Tibial nerve (tissue), 4 donors: ENCODE results near the gene GJB2. TPM values are rescaled to one million over a fixed set of nuclear protein-coding genes. Genes with fewer than 3 reads are reported as not detected.
A peak's percentile ranks its signal among the peaks of the same experiment; 100 is the strongest.
"Not testable (repeated sequence)": the region's sequence is repeated elsewhere in the genome, so short reads cannot be mapped to it uniquely, and the experiment has no call there.

Experiments used
- DNase-seq, 2 donors: peaks; one replicate each; pipeline ENCODE4 v3.0.0-alpha.2; 2019; ENCODE audit warnings: low spot score in 2 of 2
- H3K27ac ChIP-seq, 4 donors: fragments of 200-600 bp; sonication (generic) in 3 of 4; one replicate each; pipeline ENCODE4 v1.5.1; 2017 to 2019; ENCODE audit warnings: mild to moderate bottlenecking in 1 of 4
- H3K27me3 ChIP-seq, 2 donors: fragments of 200-600 bp; sonication (generic) in 1 of 2; one replicate each; pipeline versions ENCODE4 v1.5.1 to v1.6.0; 2017 to 2019
- H3K36me3 ChIP-seq, 3 donors: fragments of 200-600 bp; sonication (generic); one replicate each; pipeline ENCODE4 v1.5.1; 2018 to 2019
- H3K4me1 ChIP-seq, 4 donors: fragments of 200-600 bp; sonication (generic) in 3 of 4; one replicate each; pipeline ENCODE4 v1.5.1; 2017 to 2019
- H3K4me3 ChIP-seq, 4 donors: fragments of 200-600 bp; sonication (generic) in 3 of 4; one replicate each; pipeline ENCODE4 v1.5.1; 2017 to 2019; ENCODE audit warnings: mild to moderate bottlenecking in 1 of 4, moderate library complexity in 1 of 4
- H3K9me3 ChIP-seq, 4 donors: fragments of 200-600 bp; sonication (generic) in 3 of 4; one replicate each; pipeline ENCODE4 v1.5.1; 2017 to 2019
- EP300 ChIP-seq, 2 donors: sonication (generic); formaldehyde crosslinking; IDR thresholded peaks; one replicate each; pipeline ENCODE4 v1.6.1; 2017; ENCODE audit warnings: antibody characterized with exemption in 2 of 2, mild to moderate bottlenecking in 1 of 2
- POLR2A ChIP-seq, 2 donors: fragments of 450-650 bp; IDR thresholded peaks; one replicate each; pipeline ENCODE4 v1.6.1; 2017; ENCODE audit warnings: antibody characterized with exemption in 2 of 2, mild to moderate bottlenecking in 2 of 2, moderate library complexity in 2 of 2
- WGBS, 2 donors: methylation state at CpG; one replicate each; pipeline ENCODE4 v1.1.5; 2018; 5-methylcytosine and 5-hydroxymethylcytosine counted together
- total RNA-seq, 4 donors: library from RNA; depleted of rRNA; stranded (reverse); fragments of >200 nt; gene quantifications; one replicate each; pipeline ENCODE4 v1.1.0, GENCODE V29; 2016
- TF ChIP-seq, protein P1 (sequence below), 5 experiments: fragments of 200-600 bp in 3 of 5; fragments of 450-650 bp in 2 of 5; sonication (generic) in 3 of 5; IDR thresholded peaks; one replicate each; pipeline ENCODE4 v1.5.1; 2016 to 2019; ENCODE audit warnings: antibody characterized with exemption in 5 of 5, mild to moderate bottlenecking in 3 of 5, moderate library complexity in 2 of 5

Gene GJB2
- total RNA-seq, 4 donors from 2014 or later = 0.20 to 3.3 (median 1.3) TPM

DNA sequence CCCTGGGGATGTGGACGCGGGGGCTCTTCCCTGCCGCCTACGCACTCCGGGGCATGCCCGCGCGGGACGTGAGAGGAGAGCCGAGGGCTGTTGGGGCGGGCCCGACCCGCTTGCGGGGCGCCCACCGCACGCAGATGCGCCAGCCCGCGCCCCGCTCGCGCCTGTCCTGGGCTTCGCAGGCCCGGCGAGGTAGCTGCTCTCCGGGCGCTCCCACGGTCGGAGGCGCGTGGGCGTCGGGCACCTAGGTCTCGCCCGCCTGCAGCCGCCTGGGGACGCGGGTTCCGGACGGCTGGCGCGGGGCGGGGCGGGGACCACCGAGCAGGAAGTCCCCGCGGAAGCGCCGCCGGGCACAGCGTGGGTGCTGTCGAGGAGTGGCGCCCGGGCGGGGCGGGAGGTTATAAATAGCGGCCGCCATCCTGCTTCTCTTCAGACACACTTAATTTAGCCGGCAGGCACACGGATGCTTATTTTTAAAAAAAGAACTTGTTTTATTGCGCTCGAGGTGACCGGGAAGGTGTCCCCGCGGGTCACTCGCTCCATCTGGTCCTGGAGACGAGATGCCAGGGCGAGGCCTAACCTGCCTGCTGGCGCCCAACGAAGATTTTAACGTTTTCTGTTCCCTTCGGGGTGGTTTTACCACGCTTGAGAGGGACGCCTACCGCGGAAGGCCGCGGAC lies 31.3 kb downstream of the GJB2 start:
- peaks cover 0 to 27% (median 7%) of the 10 kb centered on the region in 4 donors for H3K4me1 ChIP-seq
- peak overlapping the region in 3 of 4 donors; percentile 10 to 42 (median 40) for H3K4me3 ChIP-seq
- no peaks in the 10 kb centered on the region for H3K9me3 ChIP-seq
- peaks cover under 1 to 72% of the 10 kb centered on the region in 2 donors for H3K27me3 ChIP-seq
- H3K27ac ChIP-seq = no peak overlapping the region
- no peak for DNase-seq
- no peak for TF ChIP-seq EP300 (IDR thresholded peaks at IDR 0.05)
- TF ChIP-seq, protein P1, sequence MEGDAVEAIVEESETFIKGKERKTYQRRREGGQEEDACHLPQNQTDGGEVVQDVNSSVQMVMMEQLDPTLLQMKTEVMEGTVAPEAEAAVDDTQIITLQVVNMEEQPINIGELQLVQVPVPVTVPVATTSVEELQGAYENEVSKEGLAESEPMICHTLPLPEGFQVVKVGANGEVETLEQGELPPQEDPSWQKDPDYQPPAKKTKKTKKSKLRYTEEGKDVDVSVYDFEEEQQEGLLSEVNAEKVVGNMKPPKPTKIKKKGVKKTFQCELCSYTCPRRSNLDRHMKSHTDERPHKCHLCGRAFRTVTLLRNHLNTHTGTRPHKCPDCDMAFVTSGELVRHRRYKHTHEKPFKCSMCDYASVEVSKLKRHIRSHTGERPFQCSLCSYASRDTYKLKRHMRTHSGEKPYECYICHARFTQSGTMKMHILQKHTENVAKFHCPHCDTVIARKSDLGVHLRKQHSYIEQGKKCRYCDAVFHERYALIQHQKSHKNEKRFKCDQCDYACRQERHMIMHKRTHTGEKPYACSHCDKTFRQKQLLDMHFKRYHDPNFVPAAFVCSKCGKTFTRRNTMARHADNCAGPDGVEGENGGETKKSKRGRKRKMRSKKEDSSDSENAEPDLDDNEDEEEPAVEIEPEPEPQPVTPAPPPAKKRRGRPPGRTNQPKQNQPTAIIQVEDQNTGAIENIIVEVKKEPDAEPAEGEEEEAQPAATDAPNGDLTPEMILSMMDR (IDR thresholded peaks at IDR 0.05) = no peak
- no peak for TF ChIP-seq POLR2A (IDR thresholded peaks at IDR 0.05)
- 7 to 17% methylated on average over 38 to 77 of the region's 79 CpGs for WGBS, 2 donors
- H3K36me3 ChIP-seq = no peaks in the 10 kb centered on the region

DNA sequence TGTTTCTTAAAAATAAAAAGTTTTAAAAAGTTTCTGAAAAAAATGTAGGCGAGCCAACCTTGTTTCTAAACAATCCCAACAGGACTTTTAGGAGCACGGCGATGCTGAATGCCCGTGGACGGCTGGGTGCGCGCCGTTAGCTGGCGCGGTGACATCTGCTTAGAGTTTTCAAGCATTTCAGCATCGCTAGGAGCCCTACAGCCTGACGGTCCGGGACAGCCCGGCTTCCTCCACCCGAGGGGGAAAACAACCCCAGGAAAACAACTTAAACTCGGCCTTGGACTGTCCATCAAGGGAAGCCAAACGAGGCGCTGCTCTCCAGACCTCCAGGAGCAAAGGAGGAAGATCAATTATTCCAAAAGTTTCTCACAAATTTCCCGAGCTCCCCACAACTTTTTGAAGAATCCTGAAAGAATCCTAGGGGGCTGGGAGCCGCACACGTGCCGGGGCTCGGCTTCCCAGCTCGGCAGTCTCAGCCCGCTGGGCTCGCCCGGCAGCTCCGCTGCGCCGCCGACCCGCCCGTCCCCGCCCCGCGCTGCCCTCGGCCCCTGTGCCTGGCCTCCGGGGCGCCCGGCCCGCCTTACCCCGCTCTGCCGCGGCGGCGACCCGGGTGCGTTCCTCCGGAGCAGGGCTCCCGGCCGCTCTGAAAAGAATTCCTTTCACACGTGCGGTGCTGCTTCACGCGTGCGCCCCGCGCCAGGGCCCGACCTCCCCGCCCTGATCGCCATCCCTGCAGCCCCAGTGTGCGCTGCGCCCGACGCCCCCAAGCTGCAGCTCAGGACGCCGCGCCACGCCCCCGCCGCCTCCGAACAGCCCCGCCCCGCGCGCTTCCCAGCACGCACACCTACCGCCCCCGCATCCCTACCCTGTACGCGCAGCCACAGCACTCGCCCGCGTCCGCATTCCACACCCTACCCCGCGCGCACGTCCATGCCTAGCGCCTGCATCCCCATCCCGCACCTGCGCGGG lies 32.1 kb downstream of the GJB2 start, which contains the start of gene GJA3:
TSS of gene GJA3 (minus strand) at position 747 of the 969 bp plus-strand sequence. CDS start 17,764 bp downstream, outside the sequence.
- H3K27ac ChIP-seq = no peak within 1 kb of the TSS
- no peak for TF ChIP-seq EP300 (IDR thresholded peaks at IDR 0.05)
- WGBS, 2 donors = 2 to 3% methylated on average over 44 to 87 of the region's 93 CpGs
- H3K4me3 ChIP-seq = peak within 1 kb of the TSS in 3 of 4 donors; percentile 10 to 42 (median 40)
- DNase-seq = no peak
- peaks cover 0 to 27% (median 7%) of the 10 kb centered on the region in 4 donors for H3K4me1 ChIP-seq
- H3K27me3 ChIP-seq = peaks cover 4 to 80% of the 10 kb centered on the region in 2 donors
- no peaks in the 10 kb centered on the region for H3K36me3 ChIP-seq
- H3K9me3 ChIP-seq = no peaks in the 10 kb centered on the region

DNA sequence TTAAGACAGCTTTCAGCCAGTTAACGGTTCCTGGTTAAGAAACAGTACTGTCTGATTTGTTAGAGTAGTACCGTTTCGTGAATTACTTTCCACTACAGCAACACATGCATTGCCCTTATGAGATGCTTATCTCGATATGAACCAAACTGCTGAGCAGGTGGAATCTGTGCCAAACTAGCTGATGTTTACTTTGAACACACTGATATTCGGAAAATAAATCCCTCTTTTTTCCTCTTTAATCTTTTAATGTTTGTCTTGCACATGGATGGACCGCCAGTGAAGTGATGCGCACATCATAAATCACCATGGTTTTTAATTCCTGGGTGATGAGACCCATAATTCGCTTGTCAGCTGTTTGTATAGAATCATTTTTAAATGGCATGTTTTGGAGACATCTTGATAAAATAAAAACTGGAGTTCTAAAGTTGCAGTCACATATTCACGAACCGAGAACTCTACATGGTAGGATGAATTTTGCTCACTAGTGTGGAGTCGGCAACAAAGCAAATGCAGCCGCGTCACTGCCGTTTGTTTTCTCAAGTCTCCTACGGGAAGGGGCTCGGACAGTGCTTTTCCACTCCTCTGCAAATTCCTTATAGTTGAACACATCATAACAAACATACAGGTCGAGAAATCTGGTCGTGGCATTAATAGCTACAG lies 33.0 kb downstream of the GJB2 start:
- peaks cover 0 to 27% (median 7%) of the 10 kb centered on the region in 4 donors for H3K4me1 ChIP-seq
- H3K9me3 ChIP-seq = no peaks in the 10 kb centered on the region
- peaks cover 4 to 86% of the 10 kb centered on the region in 2 donors for H3K27me3 ChIP-seq
- 24 to 27% methylated on average over 18 of the region's 18 CpGs for WGBS, 2 donors
- H3K4me3 ChIP-seq = no peak overlapping the region
- H3K27ac ChIP-seq = no peak overlapping the region
- TF ChIP-seq, protein P1 (IDR thresholded peaks at IDR 0.05) = no peak
- peak in 1 of 2 donors; percentile 28 for TF ChIP-seq EP300 (IDR thresholded peaks at IDR 0.05)
- no peak for DNase-seq
- H3K36me3 ChIP-seq = no peaks in the 10 kb centered on the region

DNA sequence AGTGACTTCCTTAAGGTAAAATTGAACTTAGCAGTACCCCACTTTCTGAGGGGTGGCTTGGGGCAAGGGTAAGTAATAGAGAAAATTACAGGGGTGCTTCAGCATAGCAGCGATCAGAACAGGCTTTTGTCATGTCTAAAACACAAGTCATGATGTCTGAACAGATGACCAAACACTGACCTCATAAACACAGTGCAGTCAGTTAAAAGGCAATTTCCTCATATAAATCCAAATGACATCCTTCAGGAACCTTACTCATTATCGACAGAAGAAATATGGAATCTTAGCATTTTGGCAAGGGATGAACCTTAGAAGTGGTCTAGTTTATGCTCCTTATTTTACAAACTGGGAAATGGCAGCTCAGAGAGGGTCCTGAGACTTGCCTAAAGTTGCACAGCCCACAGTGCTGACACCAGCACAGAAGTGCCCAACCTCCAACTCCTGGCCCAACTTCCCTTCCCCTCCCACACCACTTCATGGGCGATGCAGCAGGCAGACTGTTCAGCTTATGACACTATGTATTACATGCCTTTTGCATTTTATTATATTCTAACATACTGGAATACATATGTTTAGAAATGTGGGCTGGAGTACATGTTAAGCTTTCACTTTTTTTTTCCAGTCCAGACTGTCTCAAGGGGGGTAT lies 35.5 kb downstream of the GJB2 start:
- WGBS, 2 donors = 36 to 43% methylated on average over 3 of the region's 3 CpGs
- no peak overlapping the region for H3K4me3 ChIP-seq
- H3K4me1 ChIP-seq = peaks cover 0 to 22% (median 7%) of the 10 kb centered on the region in 4 donors
- DNase-seq = no peak
- H3K36me3 ChIP-seq = no peaks in the 10 kb centered on the region
- H3K9me3 ChIP-seq = no peaks in the 10 kb centered on the region
- H3K27ac ChIP-seq = no peak overlapping the region
- peaks cover 4 to 95% of the 10 kb centered on the region in 2 donors for H3K27me3 ChIP-seq
- TF ChIP-seq, protein P1 (IDR thresholded peaks at IDR 0.05) = no peak
- TF ChIP-seq EP300 (IDR thresholded peaks at IDR 0.05) (no peak), POLR2A (IDR thresholded peaks at IDR 0.05) (no peak)

DNA sequence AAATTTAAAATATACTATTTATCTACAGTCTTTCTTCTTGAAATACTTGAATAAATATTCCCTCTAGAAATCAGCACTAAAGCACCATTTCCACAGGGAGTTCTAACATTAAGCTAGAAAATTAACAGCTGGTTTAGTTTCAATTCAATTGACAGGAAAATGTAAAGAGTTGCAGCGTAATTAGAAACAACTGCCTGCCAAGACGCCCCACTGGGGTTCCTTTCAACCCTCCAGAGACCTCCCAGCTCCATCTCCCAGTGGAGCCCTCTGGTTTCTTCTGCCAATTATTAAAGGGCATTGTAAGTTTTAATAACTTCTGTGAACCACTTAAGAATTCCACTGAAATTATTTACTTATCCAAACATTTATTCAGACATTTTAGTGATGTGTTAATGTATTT lies 36.0 kb downstream of the GJB2 start:
- Histone ChIP-seq H3K4me1 (peaks cover 0 to 22% (median 7%) of the 10 kb centered on the region in 4 donors), H3K9me3 (no peaks in the 10 kb centered on the region), H3K27me3 (peaks cover 4 to 95% of the 10 kb centered on the region in 2 donors), H3K27ac (no peak overlapping the region), H3K36me3 (no peaks in the 10 kb centered on the region), H3K4me3 (no peak overlapping the region)
- no peak for DNase-seq
- 40 to 41% methylated on average over 2 of the region's 2 CpGs for WGBS, 2 donors
- TF ChIP-seq EP300 (IDR thresholded peaks at IDR 0.05) (no peak), POLR2A (IDR thresholded peaks at IDR 0.05) (no peak)
- TF ChIP-seq, protein P1 (IDR thresholded peaks at IDR 0.05) = no peak

DNA sequence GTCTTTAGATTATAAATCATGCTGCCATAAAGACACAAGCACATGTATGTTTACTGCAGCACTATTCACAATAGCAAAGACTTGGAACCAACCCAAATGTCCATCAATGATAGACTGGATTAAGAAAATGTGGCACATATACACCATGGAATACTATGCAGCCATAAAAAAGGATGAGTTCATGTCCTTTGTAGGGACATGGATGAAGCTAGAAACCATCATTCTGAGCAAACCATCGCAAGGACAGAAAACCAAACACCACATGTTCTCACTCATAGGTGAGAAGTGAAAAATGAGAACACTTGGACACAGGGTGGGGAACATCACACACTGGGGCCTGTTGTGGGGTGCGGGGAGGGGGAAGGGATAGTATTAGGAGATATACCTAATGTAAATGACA lies 39.4 kb downstream of the GJB2 start:
- peaks cover 4 to 96% of the 10 kb centered on the region in 2 donors for H3K27me3 ChIP-seq
- not testable (repeated sequence) for H3K4me1 ChIP-seq, H3K9me3 ChIP-seq, H3K27ac ChIP-seq, H3K4me3 ChIP-seq, H3K36me3 ChIP-seq, DNase-seq
- 94 to 97% methylated on average over 2 of the region's 2 CpGs for WGBS, 2 donors
